Vagina (tissue), 2 donors: ENCODE results near the gene KCNK1.

Experiments used
- CTCF ChIP-seq, 3 experiments: fragments of 450-650 bp in 2 of 3; fragments of 200-600 bp in 1 of 3; sonication (generic) in 1 of 3; IDR thresholded peaks; one replicate each; pipeline ENCODE4 v1.5.1; 2017 to 2019; ENCODE audit warnings: antibody characterized with exemption in 3 of 3, mild to moderate bottlenecking in 2 of 3, moderate library complexity in 2 of 3
- POLR2A ChIP-seq, 2 donors: fragments of 450-650 bp; IDR thresholded peaks; one replicate each; pipeline ENCODE4 v1.6.1; 2017; ENCODE audit warnings: antibody characterized with exemption in 2 of 2, mild to moderate bottlenecking in 2 of 2, moderate library complexity in 2 of 2

GRCh38 chr1:233656687-233657086 is 42.8 kb downstream of the KCNK1 start:
- TF ChIP-seq CTCF (IDR thresholded peaks at IDR 0.05) = no peak
- no peak for TF ChIP-seq POLR2A (IDR thresholded peaks at IDR 0.05)
